Esophagus (tissue), 2 donors: ENCODE results near the gene MUC5B. TPM values are rescaled to one million over a fixed set of nuclear protein-coding genes. Genes with fewer than 3 reads are reported as not detected.
"Not testable (repeated sequence)": the region's sequence is repeated elsewhere in the genome, so short reads cannot be mapped to it uniquely, and the experiment has no call there.

Experiments
- H3K27ac ChIP-seq, 2 donors: one replicate each; pipeline ENCODE4 v1.5.1; 2013; ENCODE audit warnings: low read depth in 2 of 2, mild to moderate bottlenecking in 2 of 2, inconsistent platforms in 1 of 2, low read length in 1 of 2, moderate library complexity in 1 of 2
- H3K27me3 ChIP-seq, 2 donors: one replicate each; pipeline ENCODE4 v1.6.1; 2013; ENCODE audit warnings: low read length in 2 of 2, control low read depth in 1 of 2, mild to moderate bottlenecking in 1 of 2; ENCODE audit not compliant: insufficient read depth in 2 of 2, control insufficient read depth in 1 of 2
- H3K36me3 ChIP-seq, 2 donors: one replicate each; pipeline ENCODE4 v1.6.1; 2013; ENCODE audit warnings: low read length in 1 of 2; ENCODE audit not compliant: control insufficient read depth in 2 of 2, insufficient read depth in 2 of 2
- H3K4me1 ChIP-seq, 2 donors: one replicate each; pipeline ENCODE4 v1.6.1; 2013; ENCODE audit warnings: low read length in 1 of 2; ENCODE audit not compliant: control insufficient read depth in 2 of 2, insufficient read depth in 2 of 2
- H3K4me3 ChIP-seq, 2 donors: one replicate each; pipeline ENCODE4 v1.5.1; 2013; ENCODE audit warnings: low read length in 2 of 2, mild to moderate bottlenecking in 2 of 2, low read depth in 1 of 2, moderate library complexity in 1 of 2
- H3K9me3 ChIP-seq, 2 donors: one replicate each; pipeline ENCODE4 v1.6.1; 2013; ENCODE audit warnings: mild to moderate bottlenecking in 2 of 2, low read depth in 1 of 2, low read length in 1 of 2, moderate library complexity in 1 of 2; ENCODE audit not compliant: control insufficient read depth in 2 of 2, insufficient read depth in 1 of 2
- WGBS, 2 donors: extraction: QIAGEN DNeasy Blood & Tissue Kit; methylation state at CpG; one replicate each; pipeline ENCODE4 v1.1.7; 2013; 5-methylcytosine and 5-hydroxymethylcytosine counted together
- polyA plus RNA-seq, 2 donors: library from polyadenylated mRNA; stranded (reverse); fragments of 200-250 nt; gene quantifications; one replicate each; pipeline ENCODE4 v1.2.3, GENCODE V29; 2013
- donor health status: healthy with polysubstance abuse.
- donor health status: Bipolar disorder and iron deficiency.

MUC5B gene
- polyA plus RNA-seq, 2 donors = 0.18 to 0.56 TPM

GRCh38 chr11:1262172-1263006, 39.5 kb downstream of the MUC5B start:
- Histone ChIP-seq H3K27ac (peak overlapping the region; percentile 21 to 80), H3K4me1 (peaks cover 7 to 10% of the 10 kb centered on the region in 2 donors), H3K36me3 (no peaks in the 10 kb centered on the region), H3K9me3 (no peaks in the 10 kb centered on the region), H3K27me3 (no peaks in the 10 kb centered on the region), H3K4me3 (peak overlapping the region; percentile 25 to 42)
- 9 to 11% methylated on average over 28 to 31 of the region's 31 CpGs for WGBS, 2 donors

- Histone ChIP-seq H3K27me3 (no peaks in the 10 kb centered on the region), H3K9me3 (no peaks in the 10 kb centered on the region)
- 26 to 35% methylated on average over 7 of the region's 7 CpGs for WGBS, 2 donors
These were observed 40.1 kb downstream of the MUC5B start for GRCh38 chr11:1263010-1263409.

DNA sequence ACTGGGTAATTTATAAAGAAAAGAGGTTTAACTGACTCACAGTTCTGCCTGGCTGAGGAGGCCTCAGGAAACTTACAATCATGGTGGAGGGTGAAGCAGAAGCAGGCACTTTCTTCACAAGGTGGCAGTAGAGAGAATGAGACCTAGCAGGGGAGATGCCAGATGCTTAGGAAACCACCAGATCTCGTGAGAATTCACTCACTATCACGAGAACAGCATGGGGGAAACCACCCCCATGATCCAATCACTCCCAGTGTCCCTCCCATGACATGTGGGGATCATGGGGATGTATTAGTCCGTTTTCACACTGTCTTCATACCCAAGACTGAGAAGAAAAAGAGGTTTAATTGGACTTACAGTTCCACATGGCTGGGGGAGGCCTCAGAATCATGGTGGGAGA, 41.6 kb downstream of the MUC5B start:
- not testable (repeated sequence) for H3K36me3 ChIP-seq, H3K27me3 ChIP-seq, H3K4me3 ChIP-seq, H3K27ac ChIP-seq, H3K9me3 ChIP-seq
- whole genome bisulfite sequencing, 2 donors = 19 to 23% methylated on average over 3 of the region's 3 CpGs
- peaks cover 7 to 10% of the 10 kb centered on the region in 2 donors for H3K4me1 ChIP-seq

More at GRCh38 chr11:1263010-1263409, 40.1 kb downstream of the MUC5B start:
- Histone ChIP-seq H3K4me3 (no peak overlapping the region), H3K4me1 (peaks cover 7 to 10% of the 10 kb centered on the region in 2 donors), H3K27ac (peak overlapping the region in 1 of 2 donors; percentile 62), H3K36me3 (no peaks in the 10 kb centered on the region)

DNA sequence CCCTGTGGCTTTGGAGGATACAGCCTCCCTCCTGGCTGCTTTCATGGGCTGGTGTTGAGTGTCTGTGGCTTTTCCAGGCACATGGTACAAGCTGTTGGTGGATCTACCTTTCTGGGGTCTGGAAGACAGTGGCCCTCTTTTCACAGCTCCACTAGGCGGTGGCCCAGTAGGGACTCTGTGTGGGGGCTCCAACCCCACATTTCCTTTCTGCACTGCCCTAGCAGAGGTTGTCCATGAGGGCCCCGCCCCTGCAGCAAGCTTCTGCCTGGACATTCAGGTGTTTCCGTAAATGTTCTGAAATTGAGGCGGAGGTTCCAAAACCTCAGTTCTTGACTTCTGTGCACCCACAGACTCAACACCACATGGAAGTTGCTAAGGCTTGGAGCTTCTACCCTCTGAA, 42.6 kb downstream of the MUC5B start:
- H3K4me3 ChIP-seq, H3K27ac ChIP-seq, H3K36me3 ChIP-seq, H3K9me3 ChIP-seq, H3K27me3 ChIP-seq: not testable (repeated sequence)
- peaks cover 4 to 10% of the 10 kb centered on the region in 2 donors for H3K4me1 ChIP-seq
- WGBS, 2 donors = 94 to 97% methylated on average over 4 of the region's 4 CpGs

- not testable (repeated sequence) for H3K27me3 ChIP-seq, H3K9me3 ChIP-seq, H3K4me1 ChIP-seq, H3K4me3 ChIP-seq, H3K27ac ChIP-seq, H3K36me3 ChIP-seq
- 80 to 88% methylated on average over 2 of the region's 2 CpGs for WGBS, 2 donors
These were observed 44.1 kb downstream of the MUC5B start for GRCh38 chr11:1266976-1267375.

GRCh38 chr11:1267441-1268100, 44.7 kb downstream of the MUC5B start:
- H3K4me1 ChIP-seq = peaks cover 4% of the 10 kb centered on the region in 2 donors
- WGBS, 2 donors = 87 to 88% methylated on average over 9 of the region's 9 CpGs
- peaks cover 0 to 2% of the 10 kb centered on the region in 2 donors for H3K36me3 ChIP-seq
- H3K27me3 ChIP-seq = no peaks in the 10 kb centered on the region
- no peak overlapping the region for H3K27ac ChIP-seq
- peaks cover 0 to 1% of the 10 kb centered on the region in 2 donors for H3K9me3 ChIP-seq
- H3K4me3 ChIP-seq = no peak overlapping the region

GRCh38 chr11:1269957-1270356, 47.1 kb downstream of the MUC5B start:
- Histone ChIP-seq H3K27me3 (no peaks in the 10 kb centered on the region), H3K4me1 (no peaks in the 10 kb centered on the region), H3K27ac (no peak overlapping the region), H3K36me3 (peaks cover 0 to 12% of the 10 kb centered on the region in 2 donors), H3K4me3 (no peak overlapping the region), H3K9me3 (peaks cover 0 to 1% of the 10 kb centered on the region in 2 donors)
- 89 to 99% methylated on average over 5 of the region's 5 CpGs for WGBS, 2 donors

- WGBS, 2 donors = 90 to 93% methylated on average over 10 of the region's 10 CpGs
- H3K9me3 ChIP-seq = peaks cover 0 to 1% of the 10 kb centered on the region in 2 donors
- H3K27me3 ChIP-seq = no peaks in the 10 kb centered on the region
- H3K27ac ChIP-seq = no peak overlapping the region
- no peaks in the 10 kb centered on the region for H3K4me1 ChIP-seq
- no peak overlapping the region for H3K4me3 ChIP-seq
- H3K36me3 ChIP-seq = peaks cover 0 to 16% of the 10 kb centered on the region in 2 donors
These were observed 47.6 kb downstream of the MUC5B start for GRCh38 chr11:1270476-1270875.

- no peak overlapping the region for H3K4me3 ChIP-seq
- no peaks in the 10 kb centered on the region for H3K27me3 ChIP-seq
- WGBS, 2 donors = 60 to 65% methylated on average over 13 of the region's 13 CpGs
- no peak overlapping the region for H3K27ac ChIP-seq
- no peaks in the 10 kb centered on the region for H3K4me1 ChIP-seq
- peaks cover 3 to 19% of the 10 kb centered on the region in 2 donors for H3K36me3 ChIP-seq
- peaks cover 0 to 1% of the 10 kb centered on the region in 2 donors for H3K9me3 ChIP-seq
These were observed 48.1 kb downstream of the MUC5B start for GRCh38 chr11:1271002-1271401.
